Kidney (tissue), 14 donors: ENCODE results near the gene CXCL17. TPM values are rescaled to one million over a fixed set of nuclear protein-coding genes. Genes with fewer than 3 reads are reported as not detected.

Experiments
- DNase-seq, 5 donors: peaks; one replicate each; pipeline ENCODE4 v3.0.0-alpha.2; 2013 to 2020
- FAIRE-seq: peaks from 2 replicates; lab custom pipeline; 2012; peaks lifted over from hg19 to GRCh38; lab: Jason Lieb, UNC
- H3K27ac ChIP-seq, 2 donors: one replicate each; pipeline ENCODE4 v1.7.0; 2013; ENCODE audit warnings: low read depth in 2 of 2, low read length in 2 of 2, inconsistent platforms in 1 of 2
- H3K27me3 ChIP-seq: one replicate; pipeline ENCODE4 v1.7.1; 2013; ENCODE audit warnings: low read length, inconsistent platforms; ENCODE audit not compliant: control insufficient read depth, insufficient read depth
- H3K36me3 ChIP-seq, 3 donors: one replicate each; pipeline versions ENCODE4 v1.7.0 to v1.7.1; 2013; ENCODE audit warnings: low read length in 3 of 3, control low read depth in 1 of 3, inconsistent platforms in 1 of 3; ENCODE audit not compliant: insufficient read depth in 3 of 3, control insufficient read depth in 2 of 3
- H3K4me1 ChIP-seq, 3 donors: one replicate each; pipeline versions ENCODE4 v1.7.0 to v1.7.1; 2013; ENCODE audit warnings: low read length in 3 of 3, inconsistent platforms in 1 of 3, low read depth in 1 of 3; ENCODE audit not compliant: control insufficient read depth in 2 of 3, insufficient read depth in 2 of 3
- H3K4me3 ChIP-seq, 3 donors: one replicate each; pipeline versions ENCODE4 v1.7.0 to v1.8.1; 2013; ENCODE audit warnings: low read length in 3 of 3, control low read depth in 1 of 3, inconsistent platforms in 1 of 3
- H3K9ac ChIP-seq, 3 donors: one replicate each; pipeline versions ENCODE4 v1.7.0 to v1.7.1; 2013; ENCODE audit warnings: low read length in 3 of 3, control low read depth in 1 of 3, inconsistent platforms in 1 of 3
- H3K9me3 ChIP-seq, 3 donors: one replicate each; pipeline versions ENCODE4 v1.7.0 to v1.7.1; 2013; ENCODE audit warnings: low read length in 3 of 3, control low read depth in 1 of 3, inconsistent platforms in 1 of 3; ENCODE audit not compliant: control insufficient read depth in 2 of 3, insufficient read depth in 1 of 3
- CTCF ChIP-seq: IDR thresholded peaks from 3 replicates; pipeline ENCODE4 v1.5.1; 2012; ENCODE audit warnings: mild to moderate bottlenecking, moderate library complexity, borderline replicate concordance; ENCODE audit not compliant: insufficient read depth; ENCODE audit errors: extremely low read depth
- intact Hi-C: fragments of 100-400 bp; cut with DNase I; formaldehyde crosslinking; loops from one replicate; pipeline ENCODE4 v1.11.1; 2022
- polyA plus RNA-seq: library from polyadenylated mRNA; stranded (reverse); fragments of 350-450 nt; fragmentation: Illumina TruSeq; extraction: RNeasy Lipid Tissue Mini Kit (QIAGEN cat#74804); gene quantifications from one replicate; pipeline ENCODE4 v1.2.3, GENCODE V29; 2014; ENCODE audit warnings: low read depth, low replicate concordance; ENCODE audit not compliant: insufficient read depth
- total RNA-seq: library from RNA; stranded (reverse); fragmentation: NEBNext Ultra II Directional; extraction: Animal tissue kit (Norgen Biotek cat#: 25700); gene quantifications from one replicate; pipeline ENCODE4 v1.2.1, GENCODE V29; 2021
- donor health status: control.
- donor health status: control.
- donor health status: control.
- donor health status: control.
- donor health status: control.
- donor health status: DM: yes; HTN: yes; CAD: no.
- donor health status: Normal renal cell carcinoma (clear cell type).

CXCL17 gene
- total and polyA plus RNA-seq, 2 donors from 2014 or later = not detected

GRCh38 chr19:42411581-42412178, 31.1 kb downstream of the CXCL17 start:
- no peak overlapping the region for H3K27ac ChIP-seq
- DNase-seq = peak in 2 of 5 donors; percentile 29 to 39

GRCh38 chr19:42410371-42410770, 32.4 kb downstream of the CXCL17 start:
- DNase-seq (peak in 2 of 5 donors; percentile 30 to 57), FAIRE-seq (no peak)
- TF ChIP-seq CTCF = no peak
- Histone ChIP-seq H3K9me3 (no peaks in the 10 kb centered on the region), H3K36me3 (no peaks in the 10 kb centered on the region), H3K27me3 (no peaks in the 10 kb centered on the region), H3K9ac (no peak overlapping the region), H3K27ac (no peak overlapping the region), H3K4me1 (no peaks in the 10 kb centered on the region), H3K4me3 (no peak overlapping the region)
- intact Hi-C loops = no loop called here

More at GRCh38 chr19:42411581-42412178, 31.1 kb downstream of the CXCL17 start:
- H3K36me3 ChIP-seq = no peaks in the 10 kb centered on the region
- no peak for TF ChIP-seq CTCF
- H3K9ac ChIP-seq = no peak overlapping the region
- FAIRE-seq = no peak
- H3K4me1 ChIP-seq = no peaks in the 10 kb centered on the region
- no peak overlapping the region for H3K4me3 ChIP-seq
- H3K27me3 ChIP-seq = no peaks in the 10 kb centered on the region
- intact Hi-C loops = no loop called here
- H3K9me3 ChIP-seq = no peaks in the 10 kb centered on the region

- no peak for DNase-seq
- no peaks in the 10 kb centered on the region for H3K4me1 ChIP-seq
- FAIRE-seq = no peak
- H3K4me3 ChIP-seq = no peak overlapping the region
- no peak for TF ChIP-seq CTCF
- intact Hi-C loops = no loop called here
- H3K36me3 ChIP-seq = no peaks in the 10 kb centered on the region
- H3K9ac ChIP-seq = no peak overlapping the region
- H3K9me3 ChIP-seq = no peaks in the 10 kb centered on the region
- no peaks in the 10 kb centered on the region for H3K27me3 ChIP-seq
- H3K27ac ChIP-seq = no peak overlapping the region
These were observed 33.3 kb downstream of the CXCL17 start for GRCh38 chr19:42409477-42409876.

GRCh38 chr19:42407816-42408175, 35.0 kb downstream of the CXCL17 start:
- FAIRE-seq (no peak), DNase-seq (peak in 1 of 5 donors; percentile 39)
- no peak overlapping the region for H3K4me3 ChIP-seq
- H3K36me3 ChIP-seq = no peaks in the 10 kb centered on the region
- TF ChIP-seq CTCF = no peak
- intact Hi-C loops = no loop called here
- no peak overlapping the region for H3K9ac ChIP-seq
- no peaks in the 10 kb centered on the region for H3K9me3 ChIP-seq
- no peak overlapping the region for H3K27ac ChIP-seq
- no peaks in the 10 kb centered on the region for H3K27me3 ChIP-seq
- no peaks in the 10 kb centered on the region for H3K4me1 ChIP-seq
